Astrocyte (in vitro differentiated cells and primary cell): ENCODE results near the gene COLEC11. TPM values are rescaled to one million over a fixed set of nuclear protein-coding genes. Genes with fewer than 3 reads are reported as not detected.

Source experiments
- DNase-seq: peaks from one replicate; pipeline ENCODE4 v3.0.0-alpha.2; 2010; ENCODE audit warnings: low read depth
- FAIRE-seq: peaks from 2 replicates; lab custom pipeline; 2011; peaks lifted over from hg19 to GRCh38; lab: Jason Lieb, UNC
- H2AFZ ChIP-seq: 2 replicates; pipeline ENCODE4 v1.6.0; 2012; ENCODE audit warnings: low read depth, low read length, inconsistent platforms
- H3K27ac ChIP-seq: 2 replicates; pipeline ENCODE4 v1.5.1; 2011; ENCODE audit warnings: low read depth, low read length, inconsistent platforms
- H3K27me3 ChIP-seq: 2 replicates; pipeline ENCODE4 v1.6.0; 2011; ENCODE audit warnings: low read length, inconsistent platforms; ENCODE audit not compliant: insufficient read depth
- H3K36me3 ChIP-seq: 2 replicates; pipeline ENCODE4 v1.5.1; 2011; ENCODE audit warnings: low read length, inconsistent platforms; ENCODE audit not compliant: insufficient read depth
- H3K4me1 ChIP-seq: 2 replicates; pipeline ENCODE4 v1.5.1; 2011; ENCODE audit warnings: low read length, inconsistent platforms; ENCODE audit not compliant: insufficient read depth
- H3K4me2 ChIP-seq: 2 replicates; pipeline ENCODE4 v1.6.0; 2012; ENCODE audit warnings: low read length, inconsistent platforms
- H3K4me3 ChIP-seq: 2 replicates; pipeline ENCODE4 v1.5.1; 2011; ENCODE audit warnings: low read depth, mild to moderate bottlenecking, low read length, inconsistent platforms; ENCODE audit not compliant: insufficient read depth
- H3K79me2 ChIP-seq: 2 replicates; pipeline ENCODE4 v1.6.0; 2012; ENCODE audit warnings: mild to moderate bottlenecking, low read length, inconsistent platforms; ENCODE audit not compliant: insufficient read depth
- H3K9ac ChIP-seq: 2 replicates; pipeline ENCODE4 v1.6.0; 2012; ENCODE audit warnings: mild to moderate bottlenecking, low read length, inconsistent platforms
- H3K9me3 ChIP-seq: 2 replicates; pipeline ENCODE4 v1.5.1; 2012; ENCODE audit warnings: low read depth, mild to moderate bottlenecking, low read length, inconsistent platforms; ENCODE audit not compliant: insufficient read depth
- H4K20me1 ChIP-seq: 2 replicates; pipeline ENCODE4 v1.6.0; 2012; ENCODE audit warnings: low read length, inconsistent platforms; ENCODE audit not compliant: insufficient read depth
- H3K27ac Mint-ChIP-seq: one replicate; pipeline ENCODE4 v1.8.0; 2021; ENCODE audit warnings: mild to moderate bottlenecking, mixed read lengths; ENCODE audit not compliant: unreplicated experiment
- H3K27me3 Mint-ChIP-seq: one replicate; pipeline ENCODE4 v1.8.0; 2021; ENCODE audit warnings: low read depth, mixed read lengths; ENCODE audit not compliant: unreplicated experiment
- H3K36me3 Mint-ChIP-seq: one replicate; pipeline ENCODE4 v1.8.0; 2021; ENCODE audit warnings: low read depth, mixed read lengths; ENCODE audit not compliant: unreplicated experiment
- H3K4me1 Mint-ChIP-seq: one replicate; pipeline ENCODE4 v1.8.0; 2021; ENCODE audit warnings: low read depth, mixed read lengths; ENCODE audit not compliant: unreplicated experiment
- H3K4me3 Mint-ChIP-seq: one replicate; pipeline ENCODE4 v1.8.0; 2021; ENCODE audit warnings: mild to moderate bottlenecking, moderate library complexity, mixed read lengths; ENCODE audit not compliant: unreplicated experiment
- H3K9me3 Mint-ChIP-seq: one replicate; pipeline ENCODE4 v1.8.0; 2021; ENCODE audit warnings: mild to moderate bottlenecking, mixed read lengths; ENCODE audit not compliant: unreplicated experiment
- CTCF ChIP-seq: IDR thresholded peaks from 2 replicates; pipeline ENCODE4 v1.5.1; 2011; ENCODE audit warnings: low read depth, mild to moderate bottlenecking, inconsistent platforms, low read length, moderate library complexity; ENCODE audit not compliant: insufficient read depth
- EZH2 ChIP-seq: IDR thresholded peaks from 2 replicates; pipeline ENCODE4 v1.6.1; 2012; ENCODE audit warnings: mild to moderate bottlenecking, low read length, inconsistent platforms; ENCODE audit not compliant: insufficient read depth
- total RNA-seq: library from RNA; stranded (reverse); gene quantifications from 2 replicates; pipeline ENCODE4 v1.2.1, GENCODE V29; 2021

Gene COLEC11
- total RNA-seq, 1 donor from 2014 or later = not detected

GRCh38 chr2:3585261-3586109, 9.4 kb upstream of the COLEC11 start:
- DNase-seq = peak; percentile 24
- H3K36me3 Mint-ChIP-seq = peaks cover 18% of the 10 kb centered on the region

GRCh38 chr2:3586220-3586619, 8.7 kb upstream of the COLEC11 start:
- no peaks in the 10 kb centered on the region for H3K4me1 Mint-ChIP-seq
- FAIRE-seq (no peak), DNase-seq (no peak)
- Histone ChIP-seq H3K9ac (peak overlapping the region; percentile 18), H4K20me1 (peaks cover 15% of the 10 kb centered on the region), H3K79me2 (peaks cover 6% of the 10 kb centered on the region), H3K4me2 (no peak overlapping the region), H3K27ac (no peak overlapping the region), H3K4me1 (peaks cover 3% of the 10 kb centered on the region), H2AFZ (no peak overlapping the region), H3K27me3 (no peaks in the 10 kb centered on the region), H3K36me3 (peaks cover 15% of the 10 kb centered on the region), H3K9me3 (no peaks in the 10 kb centered on the region), H3K4me3 (no peak overlapping the region)
- TF ChIP-seq CTCF (no peak), EZH2 (no peak)
- peaks cover 18% of the 10 kb centered on the region for H3K36me3 Mint-ChIP-seq
- H3K27me3 Mint-ChIP-seq = no peaks in the 10 kb centered on the region
- H3K4me3 Mint-ChIP-seq = no peak overlapping the region
- no peak overlapping the region for H3K27ac Mint-ChIP-seq
- H3K9me3 Mint-ChIP-seq = peaks cover 7% of the 10 kb centered on the region

More at GRCh38 chr2:3585261-3586109, 9.4 kb upstream of the COLEC11 start:
- H3K4me2 ChIP-seq = peak overlapping the region; percentile 46
- Mint-ChIP-seq H3K27me3 (no peaks in the 10 kb centered on the region), H3K4me3 (no peak overlapping the region), H3K4me1 (no peaks in the 10 kb centered on the region), H3K27ac (no peak overlapping the region), H3K9me3 (peaks cover 7% of the 10 kb centered on the region)
- TF ChIP-seq CTCF (no peak), EZH2 (no peak)
- peaks cover 3% of the 10 kb centered on the region for H3K4me1 ChIP-seq
- H3K4me3 ChIP-seq = no peak overlapping the region
- no peak overlapping the region for H2AFZ ChIP-seq
- H3K27me3 ChIP-seq = no peaks in the 10 kb centered on the region
- H4K20me1 ChIP-seq = peaks cover 22% of the 10 kb centered on the region
- FAIRE-seq = no peak
- peaks cover 22% of the 10 kb centered on the region for H3K36me3 ChIP-seq
- peak overlapping the region; percentile 18 for H3K9ac ChIP-seq
- H3K9me3 ChIP-seq = no peaks in the 10 kb centered on the region
- H3K79me2 ChIP-seq = peaks cover 12% of the 10 kb centered on the region
- H3K27ac ChIP-seq = no peak overlapping the region

- Mint-ChIP-seq H3K9me3 (peaks cover 7% of the 10 kb centered on the region), H3K4me3 (no peak overlapping the region), H3K27ac (no peak overlapping the region), H3K27me3 (no peaks in the 10 kb centered on the region), H3K36me3 (peaks cover 12% of the 10 kb centered on the region), H3K4me1 (no peaks in the 10 kb centered on the region)
- TF ChIP-seq EZH2 (no peak), CTCF (no peak)
- Histone ChIP-seq H2AFZ (no peak overlapping the region), H3K79me2 (no peaks in the 10 kb centered on the region), H3K4me1 (peaks cover 3% of the 10 kb centered on the region), H3K27ac (no peak overlapping the region), H4K20me1 (peaks cover 7% of the 10 kb centered on the region), H3K4me3 (no peak overlapping the region), H3K27me3 (no peaks in the 10 kb centered on the region), H3K4me2 (no peak overlapping the region), H3K36me3 (peaks cover 8% of the 10 kb centered on the region), H3K9ac (no peak overlapping the region), H3K9me3 (no peaks in the 10 kb centered on the region)
- FAIRE-seq = no peak
- DNase-seq = no peak
Measured at GRCh38 chr2:3587021-3587420, 7.9 kb upstream of the COLEC11 start.
